Hypothalamus (tissue), 51 donors: ENCODE data around the gene LEO1.

ENCODE experiments used
- DNase-seq, 51 donors: peaks; one replicate each; lab custom pipeline; 2025; lab: John Stamatoyannopoulos, UW

Gene LEO1

DNA sequence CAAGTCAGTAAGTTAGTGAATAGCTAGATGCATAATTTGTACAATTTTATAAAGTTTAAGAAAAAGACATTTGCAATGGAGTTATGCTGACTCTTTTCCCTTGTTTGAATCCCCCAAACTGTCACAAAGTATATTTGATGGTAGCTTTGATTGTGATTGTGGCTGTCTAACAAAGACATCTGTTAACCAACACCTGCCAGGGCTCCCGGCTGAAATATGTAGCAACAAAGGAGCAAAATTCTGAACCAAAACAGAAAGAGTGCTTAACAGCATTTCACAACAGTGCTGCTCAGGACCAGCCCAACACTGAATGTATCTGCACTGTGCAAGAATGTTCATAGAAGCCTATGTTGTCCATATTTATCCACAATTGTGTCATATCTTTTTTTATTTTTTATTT, 39.4 kb downstream of the LEO1 start:
- no peak for DNase-seq

DNA sequence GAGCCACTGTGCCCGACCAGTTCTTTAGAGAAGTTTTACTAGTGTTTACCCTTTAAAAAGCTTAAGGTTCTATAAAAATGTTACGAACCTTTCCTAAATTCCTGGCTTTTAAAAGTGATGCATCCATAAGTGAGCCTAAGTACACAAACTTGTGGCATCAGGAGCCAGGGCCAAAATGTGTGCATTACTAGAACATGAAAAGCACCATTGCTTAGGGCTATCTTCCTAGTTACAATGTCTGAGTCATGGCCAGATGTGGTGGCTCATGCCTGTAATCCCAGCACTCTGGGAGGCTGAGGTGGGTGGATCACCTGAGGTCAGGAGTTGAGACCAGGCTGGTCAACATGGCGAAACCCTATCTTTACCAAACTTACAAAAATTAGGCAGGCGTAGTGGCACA, 39.9 kb downstream of the LEO1 start:
- DNase-seq, result no peak

DNA sequence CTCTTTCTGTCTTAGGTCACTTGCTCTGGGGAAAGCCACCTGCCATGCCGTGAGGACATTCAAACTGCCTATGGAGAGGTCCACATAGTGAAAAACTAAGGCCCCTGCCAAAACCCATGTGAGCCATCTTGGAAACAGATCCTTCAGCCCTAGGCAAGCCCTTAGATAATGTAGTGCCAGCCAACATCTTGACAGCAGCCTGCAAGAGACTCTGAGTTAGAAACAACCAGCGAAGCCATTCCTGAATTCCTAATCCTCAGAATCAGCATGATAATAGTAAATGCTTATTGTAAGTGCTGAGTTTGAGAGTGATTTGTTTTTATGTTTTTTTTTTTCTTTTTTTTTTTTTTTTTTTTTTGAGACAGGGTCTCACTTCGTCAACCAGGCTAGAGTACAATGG, 40.6 kb downstream of the LEO1 start:
- no peak for DNase-seq

DNA sequence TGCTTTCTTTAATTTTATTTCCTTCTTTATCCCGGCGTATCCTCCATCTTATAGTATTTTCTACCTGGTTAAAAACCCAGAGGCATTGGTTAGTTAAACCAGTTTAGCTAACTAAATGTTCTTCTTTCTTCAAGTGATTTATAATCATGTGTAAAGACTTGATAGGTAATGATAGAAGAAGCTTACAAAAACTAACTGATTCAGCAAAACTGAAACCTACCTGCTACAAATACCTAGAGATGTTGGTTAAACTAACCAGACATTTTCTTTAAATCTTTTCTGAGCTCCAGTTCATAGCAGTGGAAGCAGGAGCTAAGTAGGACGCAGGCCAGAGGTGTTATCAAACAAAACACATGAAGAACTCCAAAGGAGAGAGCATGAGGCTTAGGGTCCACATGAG, 44.8 kb downstream of the LEO1 start:
- no peak for DNase-seq

DNA sequence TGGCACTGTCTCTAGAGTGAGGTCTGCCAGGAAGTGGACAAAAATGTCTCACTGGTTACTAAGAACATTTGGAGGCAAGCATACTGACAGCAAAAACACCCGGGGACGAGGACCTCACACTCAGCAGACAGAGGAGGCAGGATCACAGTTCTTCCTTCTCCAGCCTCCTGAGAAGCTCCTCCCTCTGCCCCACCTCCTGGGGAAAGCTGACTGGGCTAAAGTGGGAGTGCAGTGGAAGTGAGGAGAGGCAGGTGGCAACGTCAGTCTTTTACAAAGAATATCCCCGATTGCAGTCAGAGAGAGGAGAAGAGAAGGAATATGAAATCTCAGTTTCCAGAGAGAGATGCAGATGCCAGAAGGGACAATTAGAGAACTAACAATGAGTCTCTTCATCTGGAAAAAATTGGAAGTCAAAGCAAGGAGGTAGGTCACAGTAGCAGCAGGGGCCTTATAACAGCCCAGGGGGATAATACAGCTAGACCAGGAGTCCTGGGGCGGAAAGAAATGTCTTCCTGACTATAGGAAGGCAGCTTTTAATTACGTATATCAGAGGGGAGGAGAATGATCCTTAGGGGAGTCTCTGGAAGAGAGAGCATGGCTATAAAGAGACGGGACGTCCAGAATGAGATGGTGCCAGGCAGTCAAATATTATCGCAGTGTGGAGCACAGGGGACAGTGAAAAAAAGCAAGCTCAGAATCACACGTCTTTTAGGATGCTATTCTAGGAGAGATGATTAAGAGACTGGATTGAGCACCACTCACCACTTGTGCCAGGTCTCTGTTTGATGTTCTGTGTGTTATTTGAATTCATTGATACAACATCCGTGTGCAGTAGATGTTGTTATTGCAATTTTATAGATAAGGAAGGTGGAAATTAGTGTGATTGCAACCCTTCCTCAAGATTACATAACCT, 47.2 kb downstream of the LEO1 start:
- DNase-seq, result peak in 14 of 51 donors; percentile 1 to 40 (median 8)

DNA sequence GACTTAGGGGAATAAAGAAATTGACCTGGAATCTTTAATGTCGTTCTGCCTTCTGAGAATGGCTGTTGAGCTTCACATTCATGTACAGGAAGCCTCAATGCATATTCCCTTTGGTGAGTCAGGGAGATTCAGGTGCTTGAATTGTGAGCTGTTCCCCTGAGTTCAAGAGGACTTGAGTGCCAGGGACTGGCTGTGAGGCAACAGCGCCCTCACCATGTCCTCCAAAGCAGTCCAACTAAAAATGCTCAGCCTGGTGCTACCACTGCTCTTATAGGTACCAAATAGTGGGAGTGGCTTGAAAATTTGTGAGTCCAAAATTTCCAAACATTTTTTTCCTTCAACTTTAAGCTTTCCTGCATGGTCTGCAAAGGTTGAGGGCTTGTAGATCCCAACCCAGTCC, 54.1 kb downstream of the LEO1 start:
- no peak for DNase-seq

DNA sequence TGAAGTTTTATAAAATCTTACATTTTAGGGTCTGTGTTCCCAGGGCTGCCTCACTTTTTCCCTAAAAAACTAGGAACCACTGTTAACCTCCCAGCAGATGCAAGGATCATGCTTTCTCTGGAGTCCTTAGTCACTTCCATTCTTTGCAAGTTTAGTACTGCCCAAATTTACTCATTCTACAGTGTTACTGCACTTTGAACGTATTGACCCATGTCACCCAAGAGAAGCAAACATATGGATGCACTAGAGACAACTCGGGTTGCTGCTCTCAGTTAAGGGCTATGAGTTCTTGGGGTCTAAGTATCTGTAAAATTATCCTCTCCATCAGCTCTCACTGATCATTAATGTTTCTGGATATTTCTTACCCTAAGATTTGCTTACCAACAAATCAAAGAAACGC, 59.0 kb downstream of the LEO1 start:
- DNase-seq, result no peak

DNA sequence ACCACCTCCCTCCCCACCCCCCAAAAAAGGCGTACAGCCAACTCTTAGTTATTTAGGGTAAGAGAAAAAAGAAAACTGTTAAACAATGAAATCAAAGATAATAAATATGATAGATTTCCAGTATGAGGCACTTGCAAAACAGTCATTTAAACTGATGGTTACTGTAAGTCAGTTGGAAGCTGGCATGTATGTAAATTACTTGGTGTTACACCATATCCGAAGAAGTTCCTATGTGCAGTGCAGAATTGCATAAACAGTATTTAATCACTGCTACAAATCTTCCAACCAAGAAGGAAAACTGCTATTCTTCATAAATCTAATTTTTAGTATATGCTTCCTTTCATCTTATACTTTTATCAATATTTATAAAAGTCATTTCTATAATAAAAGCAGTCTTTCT, 62.0 kb downstream of the LEO1 start:
- no peak for DNase-seq

DNA sequence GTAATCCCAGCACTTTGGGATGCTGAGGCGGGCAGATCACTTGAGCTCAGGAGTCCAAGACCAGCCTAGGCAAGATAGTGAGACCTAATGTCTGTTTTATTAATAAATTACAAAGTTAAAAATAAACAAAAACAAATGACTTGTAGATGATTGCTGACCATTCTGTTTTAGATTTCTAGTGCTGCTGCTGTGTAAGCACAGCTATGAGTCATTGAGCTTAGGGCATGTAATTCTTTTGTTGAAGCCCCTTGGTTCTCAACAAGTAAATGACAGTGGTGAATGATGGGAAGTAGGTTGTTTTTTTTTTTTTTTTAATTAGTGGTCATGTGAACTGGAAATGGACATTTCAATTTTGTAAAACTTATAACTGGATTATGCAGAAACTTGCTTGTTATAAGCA, 63.3 kb downstream of the LEO1 start:
- DNase-seq, result no peak

DNA sequence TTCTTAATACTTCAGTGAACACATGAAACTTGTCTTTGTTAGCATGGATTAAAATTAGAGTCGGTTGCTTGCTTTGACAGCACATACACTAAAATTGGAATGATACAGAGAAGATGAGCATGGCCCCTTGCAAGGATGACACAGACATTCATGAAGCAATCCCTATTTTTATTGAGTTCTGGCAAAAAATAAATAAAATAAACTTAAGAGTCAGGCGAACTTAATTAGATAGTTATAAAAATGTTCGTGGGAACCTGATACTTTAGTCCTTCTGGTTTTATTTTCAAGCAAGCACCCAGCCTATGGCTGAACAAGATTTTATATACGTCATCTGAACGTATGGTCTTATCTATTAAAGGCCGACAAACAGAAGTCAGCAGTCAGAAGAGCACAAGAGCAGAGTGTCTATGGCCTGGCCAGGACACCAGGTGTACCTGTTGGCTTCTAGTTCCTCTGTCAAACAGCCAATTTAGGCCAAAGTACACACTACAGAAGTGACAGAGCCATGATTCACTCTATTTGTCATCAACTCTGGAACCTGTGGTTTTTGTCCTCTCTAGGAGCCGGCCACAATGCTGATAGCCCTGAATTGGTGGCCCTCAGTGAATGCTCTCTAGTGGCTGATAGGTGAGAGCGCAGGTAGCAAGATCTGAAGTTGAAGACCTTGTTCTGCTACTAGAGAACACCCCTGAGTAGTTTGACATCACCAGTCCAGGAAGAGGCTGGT, 64.3 kb downstream of the LEO1 start:
- no peak for DNase-seq

DNA sequence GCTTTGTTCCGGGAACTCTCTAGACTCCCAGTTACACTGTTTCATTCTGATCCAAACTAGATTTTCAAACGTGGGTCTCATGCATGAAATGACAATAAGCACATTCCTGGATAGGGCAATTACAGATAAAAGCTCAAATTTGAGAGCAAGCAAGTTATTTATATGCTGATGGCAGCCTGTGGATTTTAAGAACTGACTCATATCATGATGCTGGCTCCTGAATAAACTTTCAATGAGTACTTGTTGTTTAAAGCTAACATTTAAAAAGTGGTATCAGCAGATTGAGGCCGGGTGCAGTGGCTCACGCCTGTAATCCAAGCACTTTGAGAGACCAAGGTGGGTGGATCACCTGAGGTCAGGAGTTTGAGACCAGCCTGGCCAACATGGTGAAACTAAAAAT, 66.6 kb downstream of the LEO1 start:
- no peak for DNase-seq

DNA sequence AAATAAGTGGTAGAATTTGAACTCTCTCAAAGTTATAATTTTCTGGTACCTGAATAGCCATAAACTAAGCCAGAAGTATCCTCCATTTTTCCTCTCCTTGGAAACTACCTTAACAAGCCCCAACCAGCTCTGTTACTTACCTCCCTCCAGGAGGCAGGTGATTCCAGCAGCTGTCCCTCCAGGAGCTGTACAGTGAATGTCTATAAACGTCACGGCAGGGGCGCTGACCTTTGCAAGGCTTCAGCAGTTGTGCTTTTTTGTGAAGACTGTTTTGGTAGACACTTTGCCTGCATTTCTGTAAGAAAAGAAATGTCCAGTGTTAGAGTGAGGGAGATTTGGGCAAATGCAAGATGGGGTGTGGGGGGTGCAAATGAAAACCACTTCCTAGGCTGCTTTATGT, 67.2 kb downstream of the LEO1 start:
- DNase-seq, result no peak

DNA sequence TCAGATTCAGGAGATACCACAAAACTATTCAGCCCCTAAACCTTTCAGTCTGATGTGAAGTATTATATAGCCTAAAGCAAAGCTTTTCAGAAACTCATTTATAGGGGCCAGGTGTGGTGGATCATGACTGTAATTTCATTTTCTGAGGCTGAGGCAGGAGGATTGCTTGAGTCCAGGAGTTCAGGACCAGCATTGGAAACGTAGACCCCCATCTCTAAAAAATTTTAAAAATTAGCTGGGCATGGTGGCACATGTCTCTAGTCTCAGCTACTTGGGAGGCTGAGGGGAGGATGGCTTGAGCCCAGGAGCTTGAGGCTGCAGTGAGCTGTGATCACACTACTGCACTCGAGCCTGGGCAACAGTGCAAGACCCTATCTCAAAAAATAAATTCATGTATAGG, 82.1 kb downstream of the LEO1 start:
- DNase-seq, result no peak

DNA sequence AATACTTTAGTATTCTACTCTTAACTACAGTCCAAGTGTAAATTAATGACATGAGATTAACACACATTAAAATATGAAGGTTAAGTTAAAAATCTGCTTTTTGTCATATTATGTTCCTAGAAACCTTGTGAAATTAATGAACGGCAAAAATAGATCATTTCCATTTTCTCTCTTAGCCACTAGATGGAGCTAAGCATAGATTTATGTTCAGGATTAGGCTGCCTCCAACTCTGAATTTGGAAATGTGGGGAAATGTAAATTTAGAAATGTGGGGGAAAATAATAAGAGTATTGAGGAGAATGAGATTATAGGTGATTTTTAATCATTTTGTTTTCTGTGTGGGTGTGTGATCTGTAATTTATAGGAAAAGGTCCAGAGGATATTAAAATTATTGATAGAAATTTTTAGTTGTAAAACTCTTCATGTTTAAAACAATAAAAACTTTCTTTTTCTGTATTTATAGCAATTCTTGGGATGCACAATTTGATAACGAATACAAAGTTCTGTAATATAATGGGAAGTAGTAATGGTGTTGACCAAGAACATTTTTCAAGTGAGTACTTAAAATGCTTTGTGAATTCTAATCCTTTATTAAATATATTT, 82.9 kb downstream of the LEO1 start:
- no peak for DNase-seq
